Mesenchymal stem cell (in vitro differentiated cells and primary cell): ENCODE measurements around the gene CACNA1I.

Experiments
- DNase-seq: peaks from one replicate; pipeline ENCODE4 v3.0.0-alpha.2; 2013
- H2AFZ ChIP-seq: one replicate; pipeline ENCODE4 v1.6.1; 2013; ENCODE audit warnings: low read depth, mild to moderate bottlenecking, control low read depth, inconsistent platforms, low read length, moderate library complexity
- H2AK5ac ChIP-seq: 2 replicates; pipeline ENCODE4 v1.6.1; 2013; ENCODE audit warnings: low read length, moderate library complexity, mild to moderate bottlenecking, inconsistent platforms; ENCODE audit not compliant: severe bottlenecking
- H2BK120ac ChIP-seq: one replicate; pipeline ENCODE4 v1.6.1; 2013; ENCODE audit warnings: low read depth, mild to moderate bottlenecking, inconsistent platforms, low read length, moderate library complexity
- H2BK12ac ChIP-seq, 2 experiments: one replicate each; pipeline ENCODE4 v1.6.1; 2013; ENCODE audit warnings: inconsistent platforms in 2 of 2, low read length in 2 of 2, mild to moderate bottlenecking in 2 of 2, moderate library complexity in 2 of 2, control low read depth in 1 of 2
- H2BK15ac ChIP-seq: one replicate; pipeline ENCODE4 v1.6.1; 2013; ENCODE audit warnings: mild to moderate bottlenecking, low read depth, inconsistent platforms; ENCODE audit not compliant: poor library complexity, severe bottlenecking
- H2BK5ac ChIP-seq: 2 replicates; pipeline ENCODE4 v1.6.1; 2013; ENCODE audit warnings: low read depth, mild to moderate bottlenecking, low read length, control low read depth, inconsistent platforms; ENCODE audit not compliant: poor library complexity, severe bottlenecking
- H3K14ac ChIP-seq, 2 experiments: one replicate each; pipeline ENCODE4 v1.6.1; 2013; ENCODE audit warnings: inconsistent platforms in 2 of 2, low read length in 2 of 2, control low read depth in 1 of 2, mild to moderate bottlenecking in 1 of 2, moderate library complexity in 1 of 2
- H3K18ac ChIP-seq, 2 experiments: one replicate each; pipeline ENCODE4 v1.6.1; 2013; ENCODE audit warnings: inconsistent platforms in 2 of 2, low read length in 2 of 2, control low read depth in 1 of 2, low read depth in 1 of 2, mild to moderate bottlenecking in 1 of 2
- H3K23ac ChIP-seq, 2 experiments: one replicate each; pipeline ENCODE4 v1.6.1; 2013; ENCODE audit warnings: inconsistent platforms in 2 of 2, low read length in 2 of 2, mild to moderate bottlenecking in 2 of 2, moderate library complexity in 2 of 2, control low read depth in 1 of 2
- H3K27ac ChIP-seq: 2 replicates; pipeline ENCODE4 v1.5.1; 2013; ENCODE audit warnings: mild to moderate bottlenecking, moderate library complexity, low read length, control low read depth, inconsistent platforms; ENCODE audit not compliant: poor library complexity, severe bottlenecking
- H3K27me3 ChIP-seq, 2 experiments: 2 replicates each; pipeline versions ENCODE4 v1.6.1 to v1.7.0; 2013; ENCODE audit warnings: low read length in 2 of 2, mild to moderate bottlenecking in 2 of 2, moderate library complexity in 2 of 2, control low read depth in 1 of 2, inconsistent platforms in 1 of 2; ENCODE audit not compliant: control insufficient read depth in 1 of 2, insufficient read depth in 1 of 2
- H3K36me3 ChIP-seq, 2 experiments: 2 replicates each; pipeline versions ENCODE4 v1.6.1 to v1.7.0; 2013; ENCODE audit warnings: low read length in 2 of 2, control low read depth in 1 of 2, inconsistent platforms in 1 of 2, low read depth in 1 of 2, mild to moderate bottlenecking in 1 of 2; ENCODE audit not compliant: insufficient read depth in 2 of 2, control insufficient read depth in 1 of 2
- H3K4ac ChIP-seq, 2 experiments: one replicate each; pipeline ENCODE4 v1.6.1; 2013; ENCODE audit warnings: inconsistent platforms in 2 of 2, low read length in 2 of 2, mild to moderate bottlenecking in 2 of 2, moderate library complexity in 2 of 2, control low read depth in 1 of 2, low read depth in 1 of 2
- H3K4me1 ChIP-seq: 2 replicates; pipeline ENCODE4 v1.6.1; 2013; ENCODE audit warnings: low read depth, low read length, control low read depth; ENCODE audit not compliant: control insufficient read depth, insufficient read depth
- H3K4me2 ChIP-seq: 2 replicates; pipeline ENCODE4 v1.6.1; 2013; ENCODE audit warnings: low read length, mild to moderate bottlenecking, inconsistent platforms; ENCODE audit not compliant: poor library complexity, severe bottlenecking
- H3K4me3 ChIP-seq, 2 experiments: 2 replicates each; pipeline versions ENCODE4 v1.5.1 to v1.7.0; 2013; ENCODE audit warnings: low read length in 2 of 2, mild to moderate bottlenecking in 2 of 2, control low read depth in 1 of 2, low read depth in 1 of 2; ENCODE audit not compliant: insufficient read depth in 1 of 2
- H3K79me1 ChIP-seq: replicated peaks from 2 replicates; pipeline ENCODE4 v1.6.1; 2013; ENCODE audit warnings: mild to moderate bottlenecking, control low read depth, low read length, inconsistent platforms; ENCODE audit not compliant: poor library complexity, severe bottlenecking
- H3K9ac ChIP-seq: 2 replicates; pipeline ENCODE4 v1.7.0; 2013; ENCODE audit warnings: mild to moderate bottlenecking, low read length, moderate library complexity
- H3K9me3 ChIP-seq: 2 replicates; pipeline ENCODE4 v1.7.0; 2013; ENCODE audit warnings: mild to moderate bottlenecking, low read length; ENCODE audit not compliant: control insufficient read depth
- H4K8ac ChIP-seq: one replicate; pipeline ENCODE4 v1.6.1; 2013; ENCODE audit warnings: inconsistent platforms, mild to moderate bottlenecking, low read length, moderate library complexity
- H4K91ac ChIP-seq: one replicate; pipeline ENCODE4 v1.6.1; 2013; ENCODE audit warnings: mild to moderate bottlenecking, low read length, inconsistent platforms
- whole genome bisulfite sequencing: methylation state at CpG from one replicate; pipeline ENCODE4 v1.1.7; 2013; ENCODE audit warnings: mixed read lengths; 5-methylcytosine and 5-hydroxymethylcytosine counted together

Gene CACNA1I

GRCh38 chr22:39601180-39601535 lies 30.6 kb downstream of the CACNA1I start:
- Histone ChIP-seq H3K18ac (no peak overlapping the region), H3K14ac (no peak overlapping the region), H3K27ac (no peak overlapping the region), H3K9ac (no peak overlapping the region), H2BK12ac (no peak overlapping the region), H3K36me3 (no peaks in the 10 kb centered on the region), H2BK15ac (no peak overlapping the region), H3K79me1 (no peaks in the 10 kb centered on the region), H3K9me3 (peaks cover 16% of the 10 kb centered on the region), H4K8ac (no peak overlapping the region), H3K27me3 (peaks cover 65 to 69% of the 10 kb centered on the region in 2 experiments), H3K4me2 (no peak overlapping the region), H2BK120ac (no peak overlapping the region), H4K91ac (no peak overlapping the region), H3K4ac (no peak overlapping the region), H3K23ac (no peak overlapping the region), H2AK5ac (no peak overlapping the region), H2BK5ac (no peak overlapping the region), H2AFZ (no peak overlapping the region), H3K4me3 (no peak overlapping the region), H3K4me1 (peaks cover 2% of the 10 kb centered on the region)
- DNase-seq, result no peak
- WGBS, result 57% methylated on average over 9 of the region's 9 CpGs

- 79% methylated on average over 3 of the region's 3 CpGs for WGBS
- Histone ChIP-seq H3K27ac (no peak overlapping the region), H4K91ac (no peak overlapping the region), H3K36me3 (no peaks in the 10 kb centered on the region), H3K14ac (no peak overlapping the region), H3K4me3 (no peak overlapping the region), H3K27me3 (peaks cover 55 to 65% of the 10 kb centered on the region in 2 experiments), H2BK12ac (no peak overlapping the region), H3K4ac (no peak overlapping the region), H3K4me2 (no peak overlapping the region), H4K8ac (no peak overlapping the region), H2AFZ (no peak overlapping the region), H2BK5ac (no peak overlapping the region), H3K9me3 (peaks cover 16% of the 10 kb centered on the region), H3K9ac (no peak overlapping the region), H3K4me1 (no peaks in the 10 kb centered on the region), H2BK120ac (no peak overlapping the region), H3K79me1 (no peaks in the 10 kb centered on the region), H2BK15ac (no peak overlapping the region), H3K23ac (no peak overlapping the region), H2AK5ac (no peak overlapping the region), H3K18ac (no peak overlapping the region)
- DNase-seq, result no peak
These were observed 32.8 kb downstream of the CACNA1I start for GRCh38 chr22:39603345-39603744.

DNA sequence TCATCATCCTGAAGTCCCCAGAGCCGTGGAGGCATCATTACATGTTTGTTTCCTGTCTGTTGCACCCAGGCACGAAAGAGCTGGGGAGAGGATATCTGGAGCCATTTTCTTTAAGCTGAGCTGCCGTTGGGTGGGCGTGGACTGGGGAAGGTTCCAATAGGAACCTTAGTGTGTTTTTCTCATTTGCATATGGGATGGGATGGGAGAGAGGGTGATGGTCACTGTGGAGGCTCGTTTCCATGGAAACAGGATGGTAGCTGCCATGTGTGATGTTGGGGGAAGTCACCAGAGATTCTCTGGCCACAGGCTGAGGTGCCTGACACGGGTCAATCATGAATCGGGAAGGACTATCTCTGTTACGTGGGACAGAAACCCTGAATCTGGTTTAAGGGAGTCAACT lies 39.7 kb downstream of the CACNA1I start:
- Histone ChIP-seq H3K14ac (no peak overlapping the region), H2BK15ac (no peak overlapping the region), H2BK120ac (no peak overlapping the region), H3K4ac (no peak overlapping the region), H4K91ac (no peak overlapping the region), H2BK5ac (no peak overlapping the region), H3K23ac (no peak overlapping the region), H2BK12ac (no peak overlapping the region), H2AK5ac (no peak overlapping the region), H3K27me3 (peaks cover 60 to 82% of the 10 kb centered on the region in 2 experiments), H3K79me1 (no peaks in the 10 kb centered on the region), H4K8ac (no peak overlapping the region), H2AFZ (no peak overlapping the region), H3K36me3 (no peaks in the 10 kb centered on the region), H3K9me3 (peaks cover 17% of the 10 kb centered on the region), H3K4me2 (no peak overlapping the region), H3K4me1 (no peaks in the 10 kb centered on the region), H3K4me3 (no peak overlapping the region), H3K9ac (no peak overlapping the region), H3K18ac (no peak overlapping the region), H3K27ac (no peak overlapping the region)
- WGBS, result 69% methylated on average over 8 of the region's 8 CpGs
- no peak for DNase-seq

DNA sequence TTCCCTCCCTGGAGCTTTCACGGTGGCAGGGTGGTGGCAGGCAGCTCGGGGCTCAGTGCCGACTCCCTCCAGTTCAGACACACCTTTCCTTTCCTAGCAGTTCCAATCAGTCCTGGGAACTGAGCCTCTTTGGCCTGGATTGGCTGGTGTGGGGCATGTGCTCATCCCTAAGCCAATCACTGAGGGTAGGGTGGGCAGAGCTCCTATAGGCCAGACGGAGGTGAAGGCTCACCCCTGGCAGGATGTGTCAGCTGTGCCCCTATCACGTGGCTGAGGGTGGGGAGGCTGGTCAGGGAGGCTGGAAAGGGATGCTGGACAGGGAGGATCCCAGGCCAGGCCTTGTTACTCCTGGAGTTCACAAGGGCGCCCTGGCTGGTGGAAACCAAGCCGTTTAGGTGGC lies 40.2 kb downstream of the CACNA1I start:
- Histone ChIP-seq H3K79me1 (no peaks in the 10 kb centered on the region), H2AK5ac (no peak overlapping the region), H3K14ac (peak overlapping the region in 1 of 2 experiments; percentile 35), H4K8ac (no peak overlapping the region), H2AFZ (no peak overlapping the region), H3K9ac (no peak overlapping the region), H2BK12ac (no peak overlapping the region), H2BK120ac (no peak overlapping the region), H3K4me3 (no peak overlapping the region), H3K4ac (no peak overlapping the region), H3K23ac (no peak overlapping the region), H3K27me3 (peaks cover 60 to 82% of the 10 kb centered on the region in 2 experiments), H3K36me3 (no peaks in the 10 kb centered on the region), H3K9me3 (peaks cover 17% of the 10 kb centered on the region), H3K4me1 (no peaks in the 10 kb centered on the region), H2BK5ac (no peak overlapping the region), H2BK15ac (no peak overlapping the region), H3K27ac (no peak overlapping the region), H3K18ac (no peak overlapping the region), H3K4me2 (no peak overlapping the region), H4K91ac (no peak overlapping the region)
- WGBS, result 65% methylated on average over 6 of the region's 7 CpGs
- no peak for DNase-seq
